ENCODE measurements around the gene IFI35. TPM values are rescaled to one million over a fixed set of nuclear protein-coding genes. Genes with fewer than 3 reads are reported as not detected.

IFI35 gene
- total and polyA plus RNA-seq, 2 of the 8 experiments (the other 6 are each of a cell fraction or from before 2014, with no cell fraction given), result 2.5 to 4.7 TPM

DNA sequence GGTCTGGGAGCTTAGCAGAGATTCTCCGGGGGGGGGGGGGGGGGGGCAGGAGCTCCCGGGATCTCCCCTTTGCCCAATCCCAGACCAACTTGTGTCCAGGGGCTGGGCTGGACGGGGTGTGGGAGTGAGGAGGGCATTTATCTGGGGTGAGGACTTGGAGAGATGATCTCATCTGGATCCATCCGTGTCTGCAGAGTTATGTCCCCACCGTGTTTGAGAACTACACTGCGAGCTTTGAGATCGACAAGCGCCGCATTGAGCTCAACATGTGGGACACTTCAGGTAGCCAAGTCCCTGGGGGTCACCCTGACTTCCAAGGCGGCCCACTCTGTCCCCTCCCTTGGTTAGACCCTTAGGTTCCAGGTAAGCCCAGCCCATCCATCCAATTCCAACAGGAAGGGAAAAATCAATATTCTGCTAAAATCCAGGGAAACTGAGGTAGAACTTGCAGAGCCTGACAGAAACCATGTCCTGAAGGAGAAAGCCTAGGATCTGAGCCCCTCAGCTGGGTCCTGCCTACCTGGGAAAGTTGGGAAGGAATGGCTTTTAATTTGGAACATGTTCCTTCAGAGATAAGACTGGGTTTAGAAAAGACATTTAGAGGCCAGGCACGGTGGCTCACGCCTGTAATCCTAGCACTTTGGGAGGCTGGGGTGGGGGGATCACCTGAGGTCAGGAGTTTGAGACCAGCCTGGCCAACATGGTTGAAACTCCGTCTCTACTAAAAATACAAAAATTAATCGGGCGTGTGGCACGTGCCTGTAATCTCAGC lies 19.4 kb downstream of the IFI35 start (continued):
- no peak for TF ChIP-seq RBBP5 (IDR thresholded peaks at IDR 0.05; ENCODE audit: borderline replicate concordance, low read depth, low read length)

All from H1 (cell line).